NCI-H1105 treated with DMSO at 0.1 percent for 48 hours (cell line): Measurements from ENCODE around the gene GRIK4.

Experiments used
- DNase-seq: peaks from one replicate; lab custom pipeline; 2025; lab: John Stamatoyannopoulos, UW

Gene GRIK4

DNA sequence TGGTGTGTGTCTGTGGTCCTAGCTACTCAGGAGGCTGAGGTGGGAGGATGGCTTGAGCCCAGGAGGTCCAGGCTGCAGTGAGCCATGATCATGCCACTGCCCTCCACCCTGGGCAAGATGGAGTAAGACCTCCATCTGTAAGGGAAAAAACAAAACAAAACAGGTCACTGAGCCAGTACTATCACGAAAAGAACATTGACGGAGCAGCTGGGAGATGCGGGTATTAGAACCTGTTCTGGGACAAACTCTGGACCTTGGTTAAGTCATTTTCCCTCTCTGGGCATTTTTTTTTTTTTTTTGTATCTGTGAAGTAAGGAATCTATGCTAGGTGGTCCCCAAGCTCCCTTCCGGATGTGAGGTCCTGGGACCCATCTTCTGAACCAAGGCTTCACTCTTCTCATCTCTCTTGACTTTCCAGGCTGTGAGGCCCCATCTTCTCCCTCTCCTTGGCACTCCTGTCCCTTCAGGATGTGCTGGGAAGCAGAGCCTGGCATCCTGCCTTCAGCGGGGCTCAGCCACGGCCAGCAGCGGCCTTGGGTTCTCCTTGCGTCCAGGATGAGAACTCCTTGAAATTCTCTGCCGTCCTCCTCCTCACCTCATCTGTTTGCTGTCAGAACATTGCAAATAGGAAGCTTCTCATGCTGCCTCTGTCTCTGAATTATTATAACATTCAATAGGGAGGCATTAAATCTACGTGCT, 130.8 kb downstream of the GRIK4 start:
- no peak for DNase-seq

DNA sequence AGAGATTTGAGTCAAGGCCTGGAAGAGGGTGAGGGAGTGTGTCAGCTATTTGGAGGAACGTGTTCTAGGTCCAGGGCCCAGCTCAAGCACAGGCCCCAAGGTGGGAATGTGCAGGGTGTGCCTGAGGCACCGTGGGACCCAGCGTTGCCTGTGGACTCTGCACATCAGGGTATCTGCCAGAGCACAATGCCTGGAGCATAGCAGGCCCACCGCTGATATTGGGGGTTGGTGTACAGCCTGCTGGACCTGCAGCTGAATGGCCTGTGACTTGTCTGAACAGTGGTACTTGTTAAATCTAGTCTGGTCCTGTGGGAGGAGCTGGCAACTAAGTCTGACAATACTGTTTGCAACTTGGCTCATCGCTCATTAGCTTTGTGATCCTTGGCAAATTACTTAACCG, 131.7 kb downstream of the GRIK4 start:
- no peak for DNase-seq

DNA sequence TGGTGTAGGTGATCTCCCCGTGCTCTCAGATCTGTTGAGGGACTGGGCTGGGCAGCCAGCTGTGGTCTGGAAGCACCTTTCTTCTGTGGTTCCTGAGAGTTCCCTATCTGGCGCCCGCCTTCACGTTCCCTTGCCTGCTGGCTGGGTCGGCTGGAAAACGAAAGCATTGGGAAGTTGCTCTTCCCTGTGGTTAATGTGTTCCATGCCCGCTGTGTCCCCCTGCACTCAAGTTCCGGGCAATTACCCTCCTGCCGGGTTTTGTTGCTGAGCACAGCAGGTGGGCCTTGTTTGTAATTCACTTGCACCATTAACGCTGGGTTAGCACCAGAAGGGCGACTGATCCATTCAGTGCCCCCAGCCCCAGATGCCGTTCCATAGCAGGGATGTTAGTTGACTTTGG, 134.1 kb downstream of the GRIK4 start:
- DNase-seq, result peak; percentile 96

DNA sequence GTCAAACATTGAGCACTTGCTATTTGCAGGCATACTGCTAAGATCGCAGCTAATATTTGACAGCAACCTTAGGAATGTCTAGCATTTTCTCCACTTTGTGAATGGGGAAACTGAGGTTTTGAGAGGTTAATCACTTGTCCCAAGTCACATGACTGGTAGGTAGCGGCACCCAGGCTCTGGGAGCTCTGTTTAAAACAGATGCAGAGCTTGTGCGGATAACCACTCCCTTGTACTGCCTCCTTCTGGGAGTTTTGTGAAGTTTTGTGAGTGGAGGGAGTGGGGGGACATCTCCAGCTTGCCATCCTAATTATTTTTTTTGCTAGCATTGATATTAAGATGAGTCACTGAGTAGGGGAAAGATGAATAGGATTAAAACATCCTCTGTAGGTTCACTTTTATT, 134.7 kb downstream of the GRIK4 start:
- DNase-seq, result no peak

DNA sequence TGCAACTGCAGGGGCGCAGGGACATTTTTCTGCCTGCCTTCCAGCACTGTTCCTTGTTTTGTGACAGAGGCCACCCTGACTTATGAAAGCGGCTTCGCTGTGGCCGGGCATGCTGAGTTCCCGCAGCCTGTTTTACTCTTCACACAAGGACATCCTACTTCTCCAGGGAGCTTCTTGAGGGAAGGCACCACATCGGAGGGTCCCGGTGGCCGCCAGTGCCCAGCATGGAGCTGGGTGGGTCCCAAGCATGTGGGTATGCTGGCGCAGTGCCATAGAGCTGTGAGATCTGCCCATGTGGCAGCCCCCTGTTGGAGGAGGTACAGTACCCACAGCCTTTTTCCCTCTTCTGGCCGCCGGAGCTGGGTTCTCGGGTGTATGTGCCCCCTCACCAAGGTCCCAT, 136.1 kb downstream of the GRIK4 start:
- no peak for DNase-seq

DNA sequence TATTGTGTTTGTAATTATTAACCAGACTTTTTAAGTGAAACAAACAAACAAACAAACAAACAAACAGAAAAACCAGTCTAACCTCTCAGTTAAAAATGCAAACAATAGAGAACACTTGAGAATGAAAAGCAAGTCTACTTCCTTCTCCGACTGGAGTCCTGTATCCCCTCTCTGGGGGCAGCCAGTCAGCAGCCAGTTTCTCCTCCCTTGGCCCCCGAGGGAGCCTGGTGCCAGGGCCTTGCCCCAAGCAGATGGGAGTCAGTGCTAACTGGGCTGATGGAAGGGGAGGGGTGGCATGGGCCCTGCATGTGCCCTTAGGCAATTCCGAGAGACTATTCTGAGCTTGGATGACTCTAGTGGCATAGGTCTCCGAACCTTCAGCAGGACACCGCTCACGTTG, 137.2 kb downstream of the GRIK4 start:
- no peak for DNase-seq

DNA sequence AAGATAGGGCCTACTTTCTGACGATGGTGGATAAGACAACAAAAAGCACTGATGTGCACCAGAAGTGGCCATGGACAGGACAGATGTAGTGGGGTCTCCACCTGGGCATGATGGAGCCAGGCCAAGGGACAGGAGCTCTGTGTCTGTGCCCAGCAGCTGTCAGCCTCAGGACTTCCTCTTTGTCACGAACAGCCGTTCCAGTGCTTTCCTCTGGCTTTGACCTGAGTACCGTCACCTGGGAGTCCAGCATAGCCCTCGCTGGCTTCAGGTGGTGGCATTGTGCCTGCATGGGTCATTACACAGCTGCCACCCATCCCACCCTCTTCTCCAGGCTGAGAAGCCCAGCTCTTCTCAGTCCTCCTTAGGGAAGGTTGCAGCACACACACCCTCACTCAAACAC, 137.8 kb downstream of the GRIK4 start:
- DNase-seq, result no peak

DNA sequence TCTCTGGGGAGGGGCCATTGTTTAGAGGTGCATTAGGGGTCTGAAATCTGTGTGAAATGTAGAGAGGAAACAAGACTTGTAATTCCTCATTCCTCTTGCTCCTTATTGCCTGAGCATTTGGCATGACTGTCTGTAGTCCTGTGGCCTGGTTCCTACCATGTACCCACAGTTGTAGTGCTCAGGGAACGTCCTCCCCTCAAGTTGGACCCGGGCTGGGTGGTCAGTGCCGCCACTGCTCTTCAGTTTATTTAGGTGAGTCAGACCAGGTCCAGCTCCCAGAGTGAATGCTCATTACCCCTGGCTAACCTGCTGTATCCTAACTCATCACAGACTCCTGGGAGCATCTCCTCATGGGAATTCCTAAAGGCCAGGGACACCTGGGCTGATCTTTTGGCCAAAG, 139.8 kb downstream of the GRIK4 start:
- DNase-seq, result no peak

DNA sequence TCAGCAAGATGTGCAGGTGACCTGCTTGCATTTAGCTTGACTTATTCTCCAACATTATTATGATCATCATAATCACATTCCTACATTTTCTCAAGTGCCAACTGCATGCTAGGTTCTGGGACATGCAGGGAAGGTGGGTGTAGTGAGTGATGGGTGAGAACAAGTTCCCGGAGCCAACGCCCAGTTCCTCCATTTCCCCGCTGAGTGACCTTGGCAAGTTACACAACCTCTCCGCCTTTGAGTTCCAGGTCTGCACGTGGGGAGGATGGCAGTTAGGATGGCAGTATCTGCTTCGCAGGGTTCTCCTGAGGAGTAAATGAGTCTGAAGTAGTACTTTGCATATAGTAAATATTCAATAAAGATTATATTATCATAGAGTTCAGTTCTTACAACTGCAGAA, 140.3 kb downstream of the GRIK4 start:
- no peak for DNase-seq

DNA sequence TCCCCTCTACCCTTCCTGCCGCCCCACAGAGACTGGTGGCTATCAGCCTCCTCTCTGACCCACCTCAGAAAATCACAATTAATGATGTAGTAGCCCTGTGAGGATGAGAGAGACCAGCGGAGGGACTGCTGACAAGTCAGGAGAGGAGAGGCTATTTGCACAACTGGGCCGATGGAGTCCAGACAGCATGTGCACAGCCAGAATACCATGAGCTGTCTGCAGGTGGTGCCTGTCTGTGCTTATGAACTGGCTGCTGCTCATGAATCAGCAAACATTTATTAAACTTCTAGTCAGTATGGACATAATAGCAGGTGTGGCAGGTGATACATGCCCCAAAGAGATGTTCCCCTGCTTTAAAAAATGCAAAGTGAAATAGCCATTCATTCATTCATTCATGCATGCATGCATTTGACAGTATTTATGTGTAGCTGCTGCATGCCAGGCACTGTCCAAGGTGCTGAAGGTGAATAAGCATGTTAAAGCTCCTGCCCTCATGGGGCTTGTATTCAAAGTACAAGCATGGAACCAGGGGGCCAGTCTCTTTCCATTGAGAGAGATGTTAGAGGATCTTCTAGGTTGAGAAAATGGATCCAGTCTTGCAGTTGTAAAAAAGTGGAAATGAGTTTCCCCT, 141.3 kb downstream of the GRIK4 start:
- no peak for DNase-seq

DNA sequence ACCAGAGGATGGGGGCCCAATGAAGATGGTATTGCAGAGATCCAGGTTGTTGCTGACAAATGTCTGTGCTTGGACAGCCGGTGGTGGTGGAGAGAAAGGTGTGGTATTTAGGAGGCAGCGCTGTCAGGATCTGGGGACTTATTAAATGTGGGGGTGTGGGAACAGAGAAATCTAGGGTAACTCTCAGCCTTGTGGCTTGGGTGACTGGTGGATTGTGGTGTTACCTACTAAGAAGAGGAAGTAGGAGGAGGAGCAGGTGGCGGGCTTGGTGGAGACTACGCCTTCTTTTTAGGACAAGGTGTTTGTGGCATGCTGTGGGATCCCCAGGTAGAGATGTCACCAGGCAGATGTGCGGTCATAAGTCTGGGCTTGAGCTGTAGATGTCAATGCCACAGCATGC, 144.0 kb downstream of the GRIK4 start:
- DNase-seq, result no peak

DNA sequence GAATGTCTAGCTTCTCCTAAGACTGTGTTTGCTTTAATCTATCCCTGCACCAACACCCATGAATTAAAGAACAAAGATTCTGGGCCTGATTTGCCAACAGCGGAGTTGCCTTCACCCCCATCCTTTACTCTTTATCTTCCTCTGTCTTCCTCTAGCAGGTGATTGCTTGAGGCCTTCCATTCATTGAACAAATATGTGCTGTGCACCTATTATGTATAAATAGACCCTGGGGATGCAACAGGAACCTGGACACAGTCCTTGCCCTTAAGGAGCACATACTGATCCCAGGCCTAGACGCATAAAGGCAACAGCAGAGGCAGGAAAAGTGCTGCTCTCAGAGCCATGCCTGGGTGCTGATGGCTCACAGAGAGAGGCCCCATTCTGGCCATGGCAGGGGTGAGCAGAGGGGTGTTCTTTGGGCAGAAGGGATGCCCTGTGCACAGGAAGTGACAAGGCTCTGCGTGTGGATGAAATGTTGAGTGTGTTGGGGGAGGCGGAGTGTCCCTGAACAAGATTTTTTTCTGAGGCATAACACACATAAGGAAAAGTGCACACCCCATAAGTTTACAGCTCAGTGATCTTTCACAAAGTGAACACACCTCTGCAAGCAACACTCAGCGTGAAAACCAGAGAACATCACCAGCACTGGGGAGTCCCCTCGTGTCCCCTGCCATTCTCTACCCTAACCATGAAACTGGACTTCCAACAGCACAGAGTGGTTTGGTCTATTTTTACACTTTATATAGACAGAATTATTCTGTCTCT, 145.9 kb downstream of the GRIK4 start:
- DNase-seq, result no peak

DNA sequence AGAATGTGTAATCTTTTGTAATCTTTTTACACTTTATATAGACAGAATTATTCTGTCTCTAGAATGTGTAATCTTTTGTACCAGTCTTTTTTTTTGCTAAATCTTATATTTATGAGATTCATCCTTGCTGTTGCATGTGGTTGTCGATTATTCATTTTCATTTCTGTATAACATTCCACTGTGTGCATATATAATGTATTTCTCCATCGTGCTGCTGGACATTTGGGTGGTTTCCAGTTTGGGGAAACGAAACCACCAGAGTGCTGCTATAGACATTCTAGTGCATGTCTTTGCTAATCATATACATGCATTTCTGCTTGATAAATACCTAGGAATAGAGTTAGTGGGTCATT, 146.5 kb downstream of the GRIK4 start:
- DNase-seq, result no peak

DNA sequence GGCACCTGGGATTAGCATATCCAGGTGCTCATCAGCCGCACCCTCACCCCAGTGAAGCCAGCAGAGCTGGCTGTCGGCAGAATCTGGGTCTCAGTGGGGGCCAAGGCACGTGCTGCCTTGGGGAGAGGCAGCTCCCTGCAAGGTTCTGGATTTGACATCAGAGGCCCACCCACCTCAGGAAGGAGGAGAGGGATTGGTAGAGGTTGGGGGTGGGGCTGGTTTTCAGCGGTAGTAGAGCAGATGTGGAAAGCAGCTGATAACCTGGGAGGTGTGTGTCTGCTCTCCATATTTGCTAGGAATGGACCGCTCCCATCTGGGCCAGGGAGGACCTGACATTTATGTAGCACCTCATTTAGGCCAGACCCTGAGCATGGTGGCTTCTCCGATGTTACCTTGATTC, 147.5 kb downstream of the GRIK4 start:
- no peak for DNase-seq

DNA sequence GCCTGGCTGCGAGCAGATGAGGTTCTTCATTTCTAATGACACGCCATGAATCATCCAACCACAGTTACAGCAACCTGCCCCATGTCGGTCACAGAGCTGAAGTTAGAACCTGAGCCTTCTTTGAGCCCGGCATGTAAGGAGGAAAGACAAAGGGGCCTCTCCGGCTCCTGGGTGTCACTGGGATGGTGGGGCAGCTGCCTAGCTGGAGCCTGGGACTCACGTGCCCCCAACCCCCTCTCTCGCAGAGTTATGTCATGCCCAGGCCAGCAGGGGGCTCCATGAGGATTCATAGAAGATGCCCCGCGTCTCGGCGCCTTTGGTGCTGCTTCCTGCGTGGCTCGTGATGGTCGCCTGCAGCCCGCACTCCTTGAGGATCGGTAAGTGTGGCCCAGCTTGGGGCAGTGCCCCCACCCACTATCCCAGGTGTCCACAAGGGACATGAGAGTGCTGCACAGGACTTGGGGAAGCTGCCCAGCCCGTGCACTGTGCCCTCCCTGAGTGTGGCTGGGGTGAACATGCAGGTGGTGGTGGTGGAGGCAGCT, 148.5 kb downstream of the GRIK4 start:
- no peak for DNase-seq

DNA sequence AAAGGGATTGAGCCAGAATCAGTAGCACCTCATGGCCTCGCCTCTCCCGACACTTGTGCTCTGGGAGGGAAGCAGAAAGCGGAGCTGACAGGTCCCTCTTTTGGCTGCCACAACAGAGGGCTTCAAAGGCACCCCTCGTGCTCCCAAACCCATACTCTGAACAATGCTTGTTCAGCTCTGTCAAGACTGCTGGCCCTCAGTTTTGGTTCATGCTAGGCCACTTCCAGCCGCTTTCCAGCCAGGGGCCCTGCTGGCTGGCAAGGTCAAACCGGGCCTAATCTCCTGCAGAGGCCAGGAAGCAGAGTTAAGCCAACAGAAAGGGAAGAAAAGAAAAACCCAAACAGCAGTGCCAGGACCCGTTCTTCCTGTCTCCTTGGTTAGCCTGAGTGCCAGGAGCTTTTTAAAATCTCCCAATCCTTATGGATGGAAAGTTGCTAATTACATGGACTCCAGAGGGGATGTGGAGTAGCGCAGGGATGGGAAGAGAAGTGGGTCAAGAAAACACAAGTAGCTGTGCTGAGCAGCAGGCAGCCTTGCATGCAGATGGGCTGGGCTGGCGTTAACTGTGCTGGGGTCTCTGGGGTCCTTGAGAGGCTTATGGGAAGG, 150.6 kb downstream of the GRIK4 start:
- no peak for DNase-seq

DNA sequence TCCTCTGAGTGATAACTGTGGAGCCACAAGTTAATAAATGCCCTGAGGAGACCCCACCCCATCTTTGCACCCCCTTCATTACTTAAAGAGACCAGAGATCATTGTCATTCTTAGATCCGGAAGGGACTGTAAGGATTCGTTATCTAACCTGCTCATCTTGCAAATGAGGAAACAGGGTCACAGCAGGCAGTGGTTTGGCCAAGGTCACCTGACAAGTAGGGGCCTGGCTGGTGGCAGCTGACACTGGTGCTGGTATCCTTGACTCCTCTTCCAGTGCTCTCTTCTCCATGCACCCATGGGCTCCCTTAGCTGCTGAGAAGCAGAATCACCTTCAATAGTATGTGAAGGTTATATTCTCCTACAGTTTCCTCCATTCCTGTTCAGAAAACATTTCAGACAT, 151.6 kb downstream of the GRIK4 start:
- no peak for DNase-seq

DNA sequence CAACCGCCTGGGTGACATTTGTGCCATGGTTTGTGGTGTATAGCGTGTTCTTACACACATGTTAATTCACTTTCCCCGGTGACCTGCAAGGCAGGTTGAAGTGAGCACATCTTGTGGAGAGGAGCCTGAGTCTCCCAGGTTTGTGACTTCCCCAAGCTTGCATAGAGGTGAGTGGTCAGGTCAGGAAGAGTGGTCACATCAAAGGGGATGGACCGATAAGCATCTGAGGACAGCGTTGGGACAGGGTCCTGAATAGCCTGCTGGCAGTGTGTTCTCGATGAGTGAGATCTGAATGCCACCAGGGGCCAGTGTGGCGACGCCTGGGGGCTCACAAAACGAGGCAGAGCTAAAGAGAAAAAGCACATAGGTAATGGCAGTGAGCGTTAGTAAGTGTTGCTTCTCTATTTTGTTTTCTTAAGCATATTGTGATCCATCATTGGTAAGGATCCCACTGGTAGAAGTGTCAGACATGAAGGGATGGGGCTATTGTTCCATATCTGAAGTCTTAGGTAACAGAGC, 154.6 kb downstream of the GRIK4 start:
- no peak for DNase-seq

DNA sequence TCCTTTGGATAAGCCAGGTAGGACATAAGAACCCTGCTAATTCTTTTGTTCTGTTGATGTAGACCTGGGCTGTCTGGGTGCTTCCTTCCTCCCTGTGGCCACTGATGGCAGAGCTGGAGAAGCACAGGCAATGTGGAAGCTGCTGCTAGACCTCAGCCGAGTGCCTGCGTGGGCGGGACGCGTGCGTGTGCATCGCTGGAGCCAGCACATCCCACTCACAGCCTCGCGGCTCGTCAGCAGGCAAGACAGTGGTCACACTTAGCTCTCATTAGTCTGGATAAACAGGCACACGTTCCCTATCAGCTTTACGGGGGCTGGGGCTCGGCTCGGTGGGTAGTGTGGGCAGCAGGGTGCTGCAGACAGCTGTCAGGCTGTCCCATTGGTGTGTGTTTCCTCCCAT, 155.7 kb downstream of the GRIK4 start:
- DNase-seq, result no peak

DNA sequence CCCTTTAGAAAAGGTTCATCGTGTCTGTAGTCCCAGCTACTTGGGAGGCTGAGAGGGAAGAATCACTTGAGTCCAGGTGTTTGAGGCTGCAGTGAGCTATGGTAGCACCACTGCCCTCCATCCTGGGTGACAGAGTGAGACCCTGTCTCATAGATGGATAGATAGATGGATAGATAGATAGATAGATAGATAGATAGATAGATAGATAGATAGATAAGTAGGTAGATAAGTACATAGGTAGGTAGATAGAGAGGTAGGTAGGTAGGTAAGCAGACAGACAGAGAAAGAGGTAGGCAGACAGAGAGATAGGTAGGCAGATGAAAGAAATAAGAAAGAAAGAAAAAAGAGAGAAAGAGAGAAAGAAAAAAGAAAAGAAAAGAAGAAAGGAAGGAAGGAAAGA, 156.4 kb downstream of the GRIK4 start:
- DNase-seq, result no peak

DNA sequence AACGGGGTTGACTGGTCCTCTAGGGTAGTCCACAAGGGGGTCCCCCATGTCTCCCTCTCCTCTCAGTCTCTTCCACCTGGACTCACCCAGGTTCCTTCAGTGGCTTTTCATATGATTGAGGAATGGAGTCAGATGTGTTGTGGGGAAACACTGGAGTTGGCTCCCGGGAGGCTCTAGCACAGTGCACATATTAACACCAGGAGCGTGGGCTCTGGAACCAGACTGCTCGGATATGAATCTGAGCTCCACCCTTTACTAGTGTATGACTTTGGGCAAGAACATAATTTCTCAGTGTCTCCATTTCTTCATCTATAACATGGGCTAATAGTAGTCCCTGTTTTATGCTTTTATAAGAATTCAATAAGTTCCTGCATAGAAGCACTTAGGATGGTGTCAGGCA, 157.0 kb downstream of the GRIK4 start:
- no peak for DNase-seq

DNA sequence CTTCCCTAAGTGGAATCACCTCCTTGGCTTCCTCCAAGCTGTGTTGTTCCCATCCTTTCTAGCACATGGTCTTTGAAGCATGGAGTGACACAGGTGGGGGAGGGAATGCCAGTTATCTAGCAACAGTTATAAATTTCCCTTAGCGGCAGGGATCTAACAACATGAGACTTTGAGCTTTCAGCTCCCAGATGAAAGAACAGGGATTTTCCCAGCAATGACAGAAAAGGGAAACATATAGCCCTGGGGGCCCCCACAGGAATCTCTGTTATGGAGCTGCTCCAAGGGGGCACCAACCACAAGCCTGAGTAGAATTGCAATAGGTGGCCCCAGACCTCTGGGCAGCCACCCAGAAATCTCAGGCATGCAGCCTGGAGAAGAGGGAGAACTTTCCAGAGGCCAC, 163.0 kb downstream of the GRIK4 start:
- DNase-seq, result no peak

DNA sequence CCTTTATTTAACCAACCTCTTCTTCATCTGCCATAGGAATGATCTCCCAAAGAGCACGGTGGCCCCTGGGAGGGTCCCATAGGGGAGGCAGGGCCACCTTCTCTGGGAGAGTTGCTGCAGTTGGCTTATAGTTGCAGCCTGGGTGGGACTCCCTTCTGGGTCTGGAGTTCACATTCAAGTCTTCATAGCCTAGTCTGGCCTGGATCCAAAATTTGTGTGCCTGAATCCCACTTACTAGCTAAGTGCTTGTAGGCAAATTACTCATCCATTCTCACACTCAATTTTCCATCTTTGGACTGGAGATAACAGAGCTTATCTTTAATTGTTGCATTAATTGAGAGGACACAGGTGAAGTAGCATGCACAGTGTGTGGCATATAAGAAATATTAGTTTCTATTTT, 163.6 kb downstream of the GRIK4 start:
- peak; percentile 82 for DNase-seq
